Activated T-cell treated with anti-CD3 and anti-CD28 coated beads, Interleukin-2, amount 50 U/mL, for 48 hours (primary cell): Measurements from ENCODE around the gene RXFP4.

ENCODE experiments used
- DNase-seq, 2 experiments: peaks; one replicate each; pipeline ENCODE4 v3.0.0-alpha.2; 2020

The RXFP4 gene

GRCh38 chr1:155931332-155932038, 10.0 kb upstream of the RXFP4 start:
- DNase-seq = peak; percentile 14 to 18

GRCh38 chr1:155932081-155932480, 9.4 kb upstream of the RXFP4 start:
- peak in 1 of 2 experiments; percentile 12 for DNase-seq

- DNase-seq = peak; percentile 12 to 14
These were observed 9.0 kb upstream of the RXFP4 start for GRCh38 chr1:155932487-155932886.

GRCh38 chr1:155933591-155934096, 7.8 kb upstream of the RXFP4 start:
- peak; percentile 27 to 31 for DNase-seq

GRCh38 chr1:155934097-155934935, 7.1 kb upstream of the RXFP4 start, which contains the start of gene KHDC4:
Gene KHDC4, minus strand, starts transcription at chr1:155934413. Its CDS starts 40 bp downstream, at chr1:155934373.
- DNase-seq = peak; percentile 94

- peak; percentile 18 to 41 for DNase-seq
These were observed 6.4 kb upstream of the RXFP4 start for GRCh38 chr1:155934936-155935590.

- DNase-seq = peak; percentile 16 to 28
These were observed 3.2 kb upstream of the RXFP4 start for GRCh38 chr1:155938220-155938627.

GRCh38 chr1:155940482-155940992, 901 bp upstream of the RXFP4 start:
- DNase-seq = no peak

GRCh38 chr1:155941845-155942531, 550 bp downstream of the RXFP4 start:
- no peak for DNase-seq

- DNase-seq = no peak
These were observed 1.2 kb downstream of the RXFP4 start for GRCh38 chr1:155942578-155943141.

GRCh38 chr1:155944444-155944799, 3.0 kb downstream of the RXFP4 start:
- DNase-seq = no peak

GRCh38 chr1:155946633-155947219, 5.3 kb downstream of the RXFP4 start:
- DNase-seq = no peak

GRCh38 chr1:155947292-155947691, 5.9 kb downstream of the RXFP4 start:
- DNase-seq = no peak

GRCh38 chr1:155947741-155948140, 6.3 kb downstream of the RXFP4 start:
- no peak for DNase-seq

GRCh38 chr1:155950829-155951228, 9.4 kb downstream of the RXFP4 start:
- DNase-seq = no peak

- DNase-seq = no peak
These were observed 10.5 kb downstream of the RXFP4 start for GRCh38 chr1:155951753-155952504.

GRCh38 chr1:155952505-155952890, 11.1 kb downstream of the RXFP4 start:
- no peak for DNase-seq

- DNase-seq = no peak
These were observed 13.2 kb downstream of the RXFP4 start for GRCh38 chr1:155954645-155955044.

GRCh38 chr1:155957411-155957915, 16.0 kb downstream of the RXFP4 start:
- no peak for DNase-seq

GRCh38 chr1:155960081-155960745, 18.8 kb downstream of the RXFP4 start:
- DNase-seq = no peak
